ENCODE data around the gene SMAD1.

SMAD1 gene

DNA sequence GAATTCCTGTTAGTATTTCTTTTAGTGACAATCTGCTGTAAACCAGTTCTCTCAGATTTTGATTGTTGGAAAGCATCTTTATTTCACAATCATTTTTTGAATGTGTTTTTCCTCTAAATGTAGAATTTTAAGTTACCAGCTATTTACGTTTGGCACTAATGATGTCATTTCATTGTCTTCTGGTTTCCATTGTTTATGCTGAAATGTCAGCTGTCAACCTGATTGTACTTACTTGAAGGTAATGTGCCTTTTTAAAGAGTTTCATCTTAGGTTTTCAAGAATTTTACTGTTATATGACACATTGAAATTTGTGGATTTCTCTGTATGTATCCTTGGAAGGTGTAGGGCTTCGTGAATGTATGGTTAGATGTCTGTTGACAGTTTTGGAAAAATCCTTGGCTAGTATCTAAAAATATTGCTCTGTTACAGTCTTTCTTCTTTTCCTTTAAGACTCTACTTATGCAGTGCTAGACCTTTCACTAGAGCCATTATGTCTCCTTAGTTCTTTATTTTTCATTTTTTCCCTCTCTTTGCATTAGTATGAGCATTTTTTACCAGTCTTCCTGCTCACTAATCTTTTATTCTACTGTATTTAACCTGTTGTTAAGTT lies 30.4 kb downstream of the SMAD1 start:
- no peaks in the 10 kb centered on the region for H3K27me3 ChIP-seq
- H3K4me1 ChIP-seq, result peaks cover 0 to 12% (median 1%) of the 10 kb centered on the region in 4 donors
- intact Hi-C loops (cut with DNase I; ENCODE audit: low total_unique reads), result no loop called here
- H3K27ac ChIP-seq, result no peak overlapping the region
- TF ChIP-seq, protein P1, sequence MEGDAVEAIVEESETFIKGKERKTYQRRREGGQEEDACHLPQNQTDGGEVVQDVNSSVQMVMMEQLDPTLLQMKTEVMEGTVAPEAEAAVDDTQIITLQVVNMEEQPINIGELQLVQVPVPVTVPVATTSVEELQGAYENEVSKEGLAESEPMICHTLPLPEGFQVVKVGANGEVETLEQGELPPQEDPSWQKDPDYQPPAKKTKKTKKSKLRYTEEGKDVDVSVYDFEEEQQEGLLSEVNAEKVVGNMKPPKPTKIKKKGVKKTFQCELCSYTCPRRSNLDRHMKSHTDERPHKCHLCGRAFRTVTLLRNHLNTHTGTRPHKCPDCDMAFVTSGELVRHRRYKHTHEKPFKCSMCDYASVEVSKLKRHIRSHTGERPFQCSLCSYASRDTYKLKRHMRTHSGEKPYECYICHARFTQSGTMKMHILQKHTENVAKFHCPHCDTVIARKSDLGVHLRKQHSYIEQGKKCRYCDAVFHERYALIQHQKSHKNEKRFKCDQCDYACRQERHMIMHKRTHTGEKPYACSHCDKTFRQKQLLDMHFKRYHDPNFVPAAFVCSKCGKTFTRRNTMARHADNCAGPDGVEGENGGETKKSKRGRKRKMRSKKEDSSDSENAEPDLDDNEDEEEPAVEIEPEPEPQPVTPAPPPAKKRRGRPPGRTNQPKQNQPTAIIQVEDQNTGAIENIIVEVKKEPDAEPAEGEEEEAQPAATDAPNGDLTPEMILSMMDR (IDR thresholded peaks at IDR 0.05), result no peak
- H3K9me3 ChIP-seq, result peaks cover 3 to 16% (median 4%) of the 10 kb centered on the region in 3 donors
- no peak overlapping the region for H3K4me3 ChIP-seq
- no peak for DNase-seq
- peaks cover 0 to 5% (median 4%) of the 10 kb centered on the region in 3 donors for H3K36me3 ChIP-seq

DNA sequence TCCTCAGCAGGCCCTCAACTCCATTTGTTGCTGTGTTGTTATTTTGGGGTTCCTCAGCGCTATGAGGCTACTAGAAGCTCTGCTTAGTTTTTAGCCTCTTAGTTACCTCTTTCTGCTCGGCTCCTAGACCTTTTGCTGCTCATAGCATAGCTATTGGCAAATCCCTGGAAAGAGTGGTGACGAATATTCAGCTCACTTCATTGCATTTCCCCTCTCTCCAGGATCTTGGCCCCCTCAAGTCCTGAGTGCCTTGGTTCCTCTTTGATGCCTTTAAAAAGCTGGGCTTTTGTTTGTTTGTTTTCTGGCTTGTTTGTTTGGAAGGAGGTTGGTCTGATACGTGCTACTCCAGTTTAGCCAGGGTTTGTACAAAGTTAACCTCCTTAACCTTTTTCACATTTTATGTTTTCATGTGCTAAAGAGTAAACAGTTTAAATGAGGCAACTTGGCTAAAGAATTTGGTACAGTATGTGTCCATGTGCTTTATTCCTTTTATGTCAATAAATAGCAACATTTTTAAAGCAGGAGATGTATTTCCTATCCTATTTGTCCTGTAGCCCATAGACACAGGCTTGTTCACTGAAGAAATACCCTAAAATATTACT lies 31.5 kb downstream of the SMAD1 start:
- peaks cover 3 to 16% (median 4%) of the 10 kb centered on the region in 3 donors for H3K9me3 ChIP-seq
- DNase-seq, result no peak
- no peaks in the 10 kb centered on the region for H3K27me3 ChIP-seq
- H3K27ac ChIP-seq, result no peak overlapping the region
- peaks cover 0 to 5% (median 4%) of the 10 kb centered on the region in 3 donors for H3K36me3 ChIP-seq
- intact Hi-C loops (cut with DNase I; ENCODE audit: low total_unique reads), result no loop called here
- peaks cover 0 to 2% (median 0%) of the 10 kb centered on the region in 4 donors for H3K4me1 ChIP-seq
- no peak overlapping the region for H3K4me3 ChIP-seq
- TF ChIP-seq, protein P1 (IDR thresholded peaks at IDR 0.05), result no peak

DNA sequence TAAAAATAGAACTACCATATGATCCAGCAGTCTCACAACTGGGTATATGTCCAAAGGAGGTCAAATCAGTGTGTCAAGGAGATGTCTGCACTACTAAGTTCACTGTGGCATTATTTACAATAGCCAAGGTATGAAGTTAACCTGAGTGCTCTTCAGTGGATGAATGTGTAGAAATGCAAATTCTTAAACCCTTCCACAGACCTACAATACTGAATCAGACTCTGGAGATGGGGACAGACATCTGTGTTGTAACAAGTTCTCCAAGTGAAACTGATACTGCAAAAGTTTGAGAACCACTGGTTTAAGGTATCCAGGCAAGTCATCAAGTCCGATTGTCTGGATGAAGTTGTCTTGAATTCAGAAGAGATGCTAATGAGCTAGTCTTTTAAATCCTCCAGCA lies 38.5 kb downstream of the SMAD1 start:
- Histone ChIP-seq H3K27me3 (no peaks in the 10 kb centered on the region), H3K9me3 (no peaks in the 10 kb centered on the region), H3K36me3 (no peaks in the 10 kb centered on the region), H3K27ac (no peak overlapping the region), H3K4me1 (peaks cover 0 to 4% (median 3%) of the 10 kb centered on the region in 4 donors), H3K4me3 (no peak overlapping the region)
- TF ChIP-seq, protein P1 (IDR thresholded peaks at IDR 0.05), result no peak
- intact Hi-C loops (cut with DNase I; ENCODE audit: low total_unique reads), result no loop called here
- DNase-seq, result no peak

DNA sequence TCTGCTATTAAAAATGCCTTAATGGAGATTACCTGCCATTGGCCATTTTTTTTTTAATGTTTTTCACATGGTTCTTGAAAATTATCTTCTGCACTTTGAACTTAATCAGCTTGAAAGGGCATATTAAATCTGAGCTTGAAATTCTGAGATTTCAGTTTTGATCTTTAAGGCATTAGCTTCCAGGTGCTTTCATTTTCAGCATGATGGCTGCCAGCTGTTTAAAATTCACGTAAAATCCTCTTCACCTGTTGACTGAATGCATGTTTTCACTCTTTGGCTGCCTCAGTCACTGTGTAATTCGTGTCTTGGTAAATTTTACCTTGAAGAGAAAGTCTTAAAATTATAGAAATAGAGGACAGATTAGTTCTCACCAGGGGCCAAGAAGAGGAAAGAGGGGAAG lies 39.6 kb downstream of the SMAD1 start:
- intact Hi-C loops (cut with DNase I; ENCODE audit: low total_unique reads), result no loop called here
- Histone ChIP-seq H3K4me3 (no peak overlapping the region), H3K27ac (no peak overlapping the region), H3K9me3 (no peaks in the 10 kb centered on the region), H3K36me3 (no peaks in the 10 kb centered on the region), H3K4me1 (peaks cover 0 to 9% (median 7%) of the 10 kb centered on the region in 4 donors), H3K27me3 (no peaks in the 10 kb centered on the region)
- TF ChIP-seq, protein P1 (IDR thresholded peaks at IDR 0.05), result no peak
- DNase-seq, result no peak

DNA sequence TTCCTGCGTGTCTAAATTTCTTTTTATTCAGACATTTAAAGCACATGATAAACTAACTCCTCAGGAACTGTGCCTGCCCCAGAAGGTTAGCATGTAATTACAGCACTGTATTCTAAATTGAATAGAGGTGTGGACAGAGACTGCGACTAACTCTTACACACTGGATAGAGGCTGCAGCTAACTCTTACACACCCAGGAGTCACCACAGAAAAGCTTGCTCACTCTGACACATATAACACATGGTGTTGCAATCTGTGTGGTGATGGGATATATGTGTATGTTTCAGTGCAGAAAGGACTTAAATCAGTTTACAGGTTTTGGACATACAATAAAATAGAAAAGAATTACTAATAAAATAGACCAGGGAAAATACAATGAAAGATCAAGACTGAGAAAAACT lies 41.5 kb downstream of the SMAD1 start:
- no peak for DNase-seq
- intact Hi-C loops (cut with DNase I; ENCODE audit: low total_unique reads), result no loop called here
- H3K27me3 ChIP-seq, result no peaks in the 10 kb centered on the region
- H3K4me3 ChIP-seq, result no peak overlapping the region
- no peaks in the 10 kb centered on the region for H3K36me3 ChIP-seq
- no peaks in the 10 kb centered on the region for H3K9me3 ChIP-seq
- H3K4me1 ChIP-seq, result peaks cover 0 to 9% (median 7%) of the 10 kb centered on the region in 4 donors
- TF ChIP-seq, protein P1 (IDR thresholded peaks at IDR 0.05), result no peak
- H3K27ac ChIP-seq, result no peak overlapping the region

Data from tibial artery (tissue), 4 donors.